Gastroesophageal sphincter (tissue), 4 donors: ENCODE measurements around the gene HNRNPD. TPM values are rescaled to one million over a fixed set of nuclear protein-coding genes. Genes with fewer than 3 reads are reported as not detected.

ENCODE experiments used
- ATAC-seq: fragments of 150-250 bp; one replicate; pipeline ENCODE4 v1.9.1; 2016; ENCODE audit warnings: mild to moderate bottlenecking, moderate library complexity
- H3K27ac ChIP-seq, 4 donors: fragments of 200-600 bp; sonication (generic) in 3 of 4; 1 replicate in 3 of 4; 2 replicates in 1 of 4; pipeline ENCODE4 v1.5.1; 2016 to 2019
- H3K27me3 ChIP-seq: fragments of 200-600 bp; sonication (generic); one replicate; pipeline ENCODE4 v1.5.1; 2019
- H3K36me3 ChIP-seq, 2 donors: fragments of 200-600 bp; sonication (generic); one replicate each; pipeline ENCODE4 v1.5.1; 2019; ENCODE audit warnings: control low read depth in 1 of 2
- H3K4me1 ChIP-seq, 3 donors: fragments of 200-600 bp; sonication (generic); 1 replicate in 2 of 3; 2 replicates in 1 of 3; pipeline ENCODE4 v1.5.1; 2016 to 2019; ENCODE audit warnings: control low read depth in 2 of 3
- H3K4me3 ChIP-seq, 2 donors: fragments of 200-600 bp; sonication (generic); one replicate each; pipeline ENCODE4 v1.5.1; 2019; ENCODE audit warnings: mild to moderate bottlenecking in 1 of 2, moderate library complexity in 1 of 2
- H3K9me3 ChIP-seq, 3 donors: fragments of 200-600 bp; sonication (generic); one replicate each; pipeline ENCODE4 v1.5.1; 2017 to 2019; ENCODE audit warnings: control low read depth in 2 of 3
- EP300 ChIP-seq: sonication (generic); formaldehyde crosslinking; IDR thresholded peaks from one replicate; pipeline ENCODE4 v1.6.1; 2017; ENCODE audit warnings: antibody characterized with exemption, mild to moderate bottlenecking
- POLR2A ChIP-seq, 2 donors: fragments of 450-650 bp; IDR thresholded peaks; one replicate each; pipeline ENCODE4 v1.6.1; 2017; ENCODE audit warnings: antibody characterized with exemption in 2 of 2, mild to moderate bottlenecking in 2 of 2, moderate library complexity in 1 of 2
- POLR2AphosphoS5 ChIP-seq: sonication (generic); formaldehyde crosslinking; IDR thresholded peaks from one replicate; pipeline ENCODE4 v1.6.1; 2017; ENCODE audit warnings: antibody characterized with exemption
- WGBS, 2 donors: methylation state at CpG; one replicate each; pipeline ENCODE4 v1.1.5; 2018; ENCODE audit warnings: low coverage in 1 of 2; 5-methylcytosine and 5-hydroxymethylcytosine counted together
- total RNA-seq, 4 donors: library from RNA; depleted of rRNA; stranded (reverse); fragments of >200 nt; gene quantifications; one replicate each; pipeline ENCODE4 v1.1.0, GENCODE V29; 2016
- TF ChIP-seq, protein P1 (sequence below), 4 experiments: fragments of 200-600 bp in 2 of 4; fragments of 450-650 bp in 2 of 4; sonication (generic) in 1 of 4; IDR thresholded peaks; one replicate each; pipeline ENCODE4 v1.5.1; 2017 to 2019; ENCODE audit warnings: antibody characterized with exemption in 4 of 4, mild to moderate bottlenecking in 2 of 4, moderate library complexity in 2 of 4

The HNRNPD gene
- total RNA-seq, 4 donors from 2014 or later: 47.8 to 82.5 (median 72.8) TPM

DNA sequence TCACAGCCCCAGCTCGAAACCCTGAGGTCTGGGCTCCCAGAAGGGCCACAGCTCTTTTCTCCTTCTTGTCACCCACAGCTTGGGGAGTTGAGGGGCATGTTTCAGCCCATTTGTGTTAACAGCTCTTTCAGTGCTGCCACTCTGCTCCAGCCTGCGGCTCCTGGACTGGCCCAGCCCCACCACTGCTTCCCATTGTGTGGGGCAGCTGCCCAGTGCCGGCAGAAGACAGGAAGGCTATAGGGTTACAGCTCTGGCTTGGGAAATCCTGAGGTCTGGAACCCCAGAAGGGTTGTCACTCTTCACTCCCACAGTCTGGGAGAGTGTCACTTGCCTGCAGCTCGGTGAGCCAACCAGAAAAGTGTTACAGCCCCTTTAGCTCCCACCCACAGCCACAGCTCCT is 7.0 kb upstream of the HNRNPD start:
- TF ChIP-seq POLR2AphosphoS5 (no peak), EP300 (no peak), POLR2A (IDR thresholded peaks at IDR 0.05) (no peak)
- TF ChIP-seq, protein P1, sequence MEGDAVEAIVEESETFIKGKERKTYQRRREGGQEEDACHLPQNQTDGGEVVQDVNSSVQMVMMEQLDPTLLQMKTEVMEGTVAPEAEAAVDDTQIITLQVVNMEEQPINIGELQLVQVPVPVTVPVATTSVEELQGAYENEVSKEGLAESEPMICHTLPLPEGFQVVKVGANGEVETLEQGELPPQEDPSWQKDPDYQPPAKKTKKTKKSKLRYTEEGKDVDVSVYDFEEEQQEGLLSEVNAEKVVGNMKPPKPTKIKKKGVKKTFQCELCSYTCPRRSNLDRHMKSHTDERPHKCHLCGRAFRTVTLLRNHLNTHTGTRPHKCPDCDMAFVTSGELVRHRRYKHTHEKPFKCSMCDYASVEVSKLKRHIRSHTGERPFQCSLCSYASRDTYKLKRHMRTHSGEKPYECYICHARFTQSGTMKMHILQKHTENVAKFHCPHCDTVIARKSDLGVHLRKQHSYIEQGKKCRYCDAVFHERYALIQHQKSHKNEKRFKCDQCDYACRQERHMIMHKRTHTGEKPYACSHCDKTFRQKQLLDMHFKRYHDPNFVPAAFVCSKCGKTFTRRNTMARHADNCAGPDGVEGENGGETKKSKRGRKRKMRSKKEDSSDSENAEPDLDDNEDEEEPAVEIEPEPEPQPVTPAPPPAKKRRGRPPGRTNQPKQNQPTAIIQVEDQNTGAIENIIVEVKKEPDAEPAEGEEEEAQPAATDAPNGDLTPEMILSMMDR (IDR thresholded peaks at IDR 0.05): no peak
- no peak overlapping the region for H3K27ac ChIP-seq
- no peak for ATAC-seq

DNA sequence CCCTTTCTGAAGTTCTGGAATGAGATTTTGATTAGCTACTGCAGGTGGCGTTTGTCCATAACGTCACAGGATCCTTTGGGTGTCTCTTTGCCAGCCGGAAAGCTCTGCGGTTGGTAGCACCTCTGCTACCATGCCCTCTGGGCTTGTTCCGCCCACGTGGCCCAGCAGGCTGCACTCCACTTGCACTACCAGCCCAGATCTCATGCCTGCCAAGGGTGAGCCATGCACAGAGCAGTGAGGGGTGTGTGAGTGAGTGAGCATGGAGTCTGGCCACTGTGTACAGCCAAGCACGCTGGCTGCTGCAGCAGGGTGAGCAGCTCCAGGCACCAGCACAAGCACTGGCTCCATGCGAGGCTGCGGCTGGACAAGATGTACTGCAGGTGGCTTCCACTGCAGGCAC is 6.6 kb upstream of the HNRNPD start:
- H3K27me3 ChIP-seq: no peaks in the 10 kb centered on the region
- peaks cover 0 to 10% of the 10 kb centered on the region in 2 donors for H3K36me3 ChIP-seq
- WGBS, 2 donors: 76 to 83% methylated on average over 2 to 6 of the region's 9 CpGs
- H3K27ac ChIP-seq: no peak overlapping the region
- ATAC-seq: no peak
- peaks cover 0 to 44% (median 5%) of the 10 kb centered on the region in 3 donors for H3K4me1 ChIP-seq
- TF ChIP-seq POLR2A (IDR thresholded peaks at IDR 0.05): no peak
- TF ChIP-seq EP300: no peak
- TF ChIP-seq, protein P1 (IDR thresholded peaks at IDR 0.05): no peak
- no peak for TF ChIP-seq POLR2AphosphoS5
- no peaks in the 10 kb centered on the region for H3K9me3 ChIP-seq
- no peak overlapping the region for H3K4me3 ChIP-seq

More for the DNA sequence above, 7.0 kb upstream of the HNRNPD start:
- no peaks in the 10 kb centered on the region for H3K27me3 ChIP-seq
- no CpG with 5 or more reads among the region's 4 CpGs for WGBS, 2 donors
- H3K9me3 ChIP-seq: no peaks in the 10 kb centered on the region
- peaks cover 0 to 39% (median 5%) of the 10 kb centered on the region in 3 donors for H3K4me1 ChIP-seq
- no peak overlapping the region for H3K4me3 ChIP-seq
- H3K36me3 ChIP-seq: peaks cover 0 to 10% of the 10 kb centered on the region in 2 donors

DNA sequence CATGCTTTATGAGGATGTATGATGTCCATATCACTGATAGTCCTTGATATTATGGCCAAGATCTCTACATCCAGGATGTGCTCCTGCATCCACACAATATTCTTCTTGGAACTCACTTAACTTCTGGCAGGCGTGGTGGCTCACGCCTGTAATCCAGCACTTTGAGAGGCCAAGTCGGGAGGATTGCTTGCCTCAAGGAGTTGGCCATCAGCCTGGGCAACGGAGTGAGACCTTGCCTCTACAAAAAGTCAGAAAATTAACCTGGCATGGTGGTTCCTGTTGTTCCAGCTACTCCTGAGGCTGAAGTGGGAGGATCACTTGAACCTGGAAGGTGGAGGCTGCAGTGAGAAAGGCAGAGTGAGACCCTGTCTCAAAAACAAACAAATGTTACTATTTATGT is 2.3 kb upstream of the HNRNPD start:
- peaks cover 0 to 58% (median 5%) of the 10 kb centered on the region in 3 donors for H3K4me1 ChIP-seq
- no peak overlapping the region for H3K27ac ChIP-seq
- H3K27me3 ChIP-seq: no peaks in the 10 kb centered on the region
- no peak for TF ChIP-seq EP300
- TF ChIP-seq, protein P1 (IDR thresholded peaks at IDR 0.05): no peak
- no peak overlapping the region for H3K4me3 ChIP-seq
- WGBS, 2 donors: 65% methylated on average over 2 of the region's 4 CpGs; no CpG with 5 or more reads in 1 of the 2 donors
- ATAC-seq: no peak
- no peaks in the 10 kb centered on the region for H3K9me3 ChIP-seq
- H3K36me3 ChIP-seq: peaks cover 0 to 8% of the 10 kb centered on the region in 2 donors

DNA sequence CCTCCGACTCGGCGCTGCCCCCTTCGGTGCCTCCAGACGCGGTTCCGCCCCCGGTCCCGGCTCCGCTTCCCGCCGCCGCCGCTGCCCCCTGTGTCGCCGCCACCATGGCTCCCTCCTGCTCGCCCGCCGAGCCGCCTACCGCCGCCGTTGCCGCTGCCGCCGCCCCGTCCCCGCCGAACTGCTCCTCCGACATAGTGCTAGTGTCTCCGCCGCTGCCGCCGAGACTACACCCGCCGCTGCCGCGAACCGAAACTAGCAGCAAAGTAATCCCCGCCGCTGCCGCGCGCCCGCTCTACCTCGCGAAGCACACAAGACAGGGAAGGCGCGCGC is 340 bp downstream of the HNRNPD start:
- ATAC-seq: peak; percentile 5
- H3K4me1 ChIP-seq: peaks cover 7 to 79% (median 26%) of the 10 kb centered on the region in 3 donors

More for the DNA sequence above, 340 bp downstream of the HNRNPD start:
- Histone ChIP-seq H3K27me3 (no peaks in the 10 kb centered on the region), H3K27ac (peak overlapping the region; percentile 82 to 100 (median 98)), H3K4me3 (peak overlapping the region; percentile 78 to 100), H3K9me3 (no peaks in the 10 kb centered on the region), H3K36me3 (no peaks in the 10 kb centered on the region)
- TF ChIP-seq EP300 (no peak), POLR2AphosphoS5 (no peak), POLR2A (IDR thresholded peaks at IDR 0.05) (no peak)
- TF ChIP-seq, protein P1 (IDR thresholded peaks at IDR 0.05): no peak
- WGBS, 2 donors: 0% methylated on average over 5 of the region's 50 CpGs; no CpG with 5 or more reads in 1 of the 2 donors
